ENCODE data around the gene KLLN. TPM values are rescaled to one million over a fixed set of nuclear protein-coding genes. Genes with fewer than 3 reads are reported as not detected.

KLLN gene
- total RNA-seq, 4 donors from 2014 or later = 0.79 to 1.00 (median 0.82) TPM; not detected in 1

- H3K9me3 ChIP-seq = no peaks in the 10 kb centered on the region
- no peaks in the 10 kb centered on the region for H3K27me3 ChIP-seq
- in situ Hi-C loops (cut with MboI; ENCODE audit: low pct_ligation_motif_present in 1 of 4, low pct_unique_long_range_greater_than_20kb in 1 of 4, low sequenced_read_pairs in 3 of 4) = no loop called here
- TF ChIP-seq POLR2A (IDR thresholded peaks at IDR 0.05) (no peak), POLR2AphosphoS5 (IDR thresholded peaks at IDR 0.05) (no peak), CTCF (IDR thresholded peaks at IDR 0.05) (peak in 1 of 5 experiments; percentile 12), EP300 (IDR thresholded peaks at IDR 0.05; ENCODE audit: low read depth) (no peak)
- no peak for DNase-seq
- 41 to 43% methylated on average over 9 of the region's 9 CpGs for WGBS, 2 donors (ENCODE audit: low coverage in 1 of 2)
- peaks cover 7 to 29% (median 21%) of the 10 kb centered on the region in 4 donors for H3K4me1 ChIP-seq
- peaks cover 0 to 26% (median 0%) of the 10 kb centered on the region in 4 donors for H3K36me3 ChIP-seq
- peak overlapping the region; percentile 91 to 94 (median 92) for H3K27ac ChIP-seq
- intact Hi-C loops (cut with DNase I; ENCODE audit: low total_unique reads) = no loop called here
- peak overlapping the region in 1 of 4 donors; percentile 82 for H3K4me3 ChIP-seq
Observed at GRCh38 chr10:87816163-87816897, 47.0 kb downstream of the KLLN start.

Small RNAs within 50 kb of the gene (small RNA-seq; reads per million reads assigned to genes)
- gene RN7SL78P = 0 reads per million in 4 donors

Other genes starting within 250 kb of the KLLN start
- gene PAPSS2, start 203.7 kb downstream of the KLLN start, total RNA-seq = 100 to 1,000 TPM in 1 of 4 donors, 10 to 100 TPM in 3; 17.3 to 117 (median 88.4) TPM
- 10 to 100 TPM in 3 of 4 donors, 1 to 10 TPM in 1; 8.6 to 43.5 (median 35.8) TPM for gene ATAD1, start 45.3 kb downstream of the KLLN start, total RNA-seq
- gene PTEN, start 92 bp upstream of the KLLN start, total RNA-seq = 100 to 1,000 TPM in 3 of 4 donors, 10 to 100 TPM in 1; 78.6 to 184 (median 129) TPM

Data from transverse colon (tissue), 4 donors.